Activated CD8-positive, alpha-beta memory T cell treated with anti-CD3 and anti-CD28 coated beads, Interleukin-2, amount 50 U/mL, for 48 hours (primary cell): Measurements from ENCODE around the gene GMPR2.
A peak's percentile ranks its signal among the peaks of the same experiment; 100 is the strongest.
"Not testable (repeated sequence)": the region's sequence is repeated elsewhere in the genome, so short reads cannot be mapped to it uniquely, and the experiment has no call there.

Source experiments
- DNase-seq: peaks from one replicate; pipeline ENCODE4 v3.0.0-alpha.2; 2020

The GMPR2 gene

DNA sequence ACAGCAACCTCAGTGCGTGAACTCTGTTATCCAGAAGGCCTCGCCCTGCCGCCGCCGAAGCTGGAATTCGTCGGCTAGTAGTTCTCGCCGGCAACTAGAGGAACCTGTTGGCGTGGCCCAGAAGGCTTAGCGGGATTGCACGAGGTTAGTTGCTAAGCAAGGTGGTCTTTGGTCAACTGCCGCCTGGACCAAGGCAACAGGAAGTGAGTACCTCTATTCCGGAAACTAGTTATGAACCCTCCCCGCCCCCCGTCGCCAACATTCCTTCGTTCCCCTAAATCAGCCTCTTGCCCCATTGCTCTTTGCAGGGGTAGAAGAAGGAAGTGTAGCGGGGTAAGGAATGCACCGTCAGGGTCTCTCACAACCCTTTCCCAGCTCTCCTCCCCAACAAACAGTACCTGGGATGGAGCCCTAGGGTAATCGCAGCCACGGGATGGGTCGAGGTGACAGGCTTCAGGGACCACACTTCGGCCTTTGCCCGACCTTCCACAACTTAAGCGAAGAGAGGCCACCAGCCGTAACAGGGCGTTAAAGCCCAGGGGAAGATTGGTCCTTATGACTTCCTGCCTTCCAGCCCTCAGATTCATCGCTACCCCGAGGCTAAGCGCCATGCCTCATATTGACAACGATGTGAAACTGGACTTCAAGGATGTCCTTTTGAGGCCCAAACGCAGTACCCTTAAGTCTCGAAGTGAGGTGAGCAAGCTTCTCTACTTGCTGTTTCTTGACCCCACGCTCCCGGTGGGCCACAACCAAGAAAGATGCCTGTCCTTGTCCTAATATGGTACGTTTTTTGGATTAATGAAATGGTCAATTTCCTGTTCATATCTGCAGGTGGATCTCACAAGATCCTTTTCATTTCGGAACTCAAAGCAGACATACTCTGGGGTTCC, at the start of gene GMPR2:
TSS of gene GMPR2 (plus strand) at position 285 of the 893 bp plus-strand sequence. CDS start at position 610, 325 bp downstream.
- no peak for DNase-seq

DNA sequence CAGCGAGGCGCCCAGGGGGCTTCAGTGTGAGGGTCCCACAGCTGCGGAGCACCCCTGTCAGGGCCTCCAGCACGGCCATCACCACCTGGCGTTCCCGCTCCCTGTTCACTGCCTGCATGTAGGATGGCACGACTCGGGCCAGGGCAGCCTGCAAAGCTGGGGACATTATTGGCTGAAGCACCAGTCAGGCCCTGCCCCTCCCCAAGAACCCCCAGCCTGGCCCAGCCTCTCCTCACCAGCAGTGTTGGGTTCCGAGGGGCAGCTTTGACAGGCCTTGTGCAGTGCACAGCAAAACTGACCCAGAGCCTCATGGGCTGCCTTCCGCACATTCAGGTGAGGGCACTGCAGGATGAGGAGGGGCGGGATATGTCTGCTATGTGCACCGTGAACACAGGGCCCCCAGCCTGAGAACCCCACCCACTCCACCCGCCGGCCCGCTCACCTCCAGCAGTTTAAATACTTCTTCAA, 49.7 kb upstream of the GMPR2 start:
- DNase-seq, result no peak

DNA sequence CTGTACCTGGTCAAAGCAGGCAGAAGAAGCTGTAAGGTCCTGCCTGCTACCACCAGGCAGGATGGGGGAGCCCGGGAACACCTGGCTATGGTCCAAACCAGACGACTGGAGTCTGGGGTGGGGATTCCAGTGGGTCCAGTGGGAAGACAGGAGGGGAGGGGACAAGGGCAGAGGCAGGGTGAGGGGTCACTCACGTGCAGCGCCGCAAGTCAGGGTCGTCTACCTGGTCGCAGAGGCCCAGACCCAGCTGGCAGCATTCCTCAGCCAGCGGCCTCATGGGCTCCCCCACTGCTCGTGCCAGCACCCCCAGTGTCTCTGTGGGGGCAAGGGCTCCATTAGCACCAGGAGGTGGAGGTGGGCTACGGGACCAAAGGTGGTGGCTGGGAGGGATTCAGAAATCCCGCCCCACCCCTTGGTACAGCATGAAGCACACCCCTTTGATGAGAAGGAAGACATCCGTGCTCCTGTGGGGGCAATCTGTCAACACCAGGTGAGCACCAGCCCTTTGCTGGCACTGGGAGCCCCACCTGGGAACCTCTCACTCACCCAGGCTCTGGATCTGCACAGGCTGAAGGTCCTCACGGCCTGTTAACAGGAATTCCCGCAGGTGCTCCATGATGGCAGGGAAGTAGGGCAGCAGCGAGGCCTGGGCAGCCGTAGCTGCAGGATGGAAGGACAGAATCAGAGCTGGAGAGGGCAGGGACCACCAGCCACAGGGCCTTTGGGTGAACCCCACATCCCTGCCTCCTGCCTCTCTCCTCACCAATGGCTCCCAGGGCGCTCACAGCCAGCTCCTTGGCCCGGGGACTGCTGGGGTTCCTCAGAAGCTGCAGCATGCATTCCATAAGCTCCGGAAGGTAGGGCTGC, 48.4 kb upstream of the GMPR2 start:
- DNase-seq, result no peak

DNA sequence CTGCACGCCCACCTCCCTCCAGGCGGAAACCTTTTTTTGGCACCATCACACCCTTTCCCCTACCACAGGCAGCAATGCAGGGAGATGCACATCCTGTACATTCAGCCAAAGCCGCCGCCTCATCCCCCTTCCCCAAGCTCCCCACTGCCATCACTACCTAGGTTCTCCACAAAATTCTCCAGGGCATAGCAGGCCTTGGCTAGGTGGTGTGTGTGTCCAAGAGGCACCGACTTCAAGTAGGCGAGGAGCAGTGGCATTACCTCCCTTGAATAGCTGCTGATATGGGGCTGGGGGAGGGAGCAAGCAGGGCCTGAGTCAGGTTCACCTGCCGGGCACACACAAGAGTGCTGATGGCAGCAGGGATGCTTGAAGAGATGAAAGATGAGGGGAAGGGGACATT, 47.7 kb upstream of the GMPR2 start:
- DNase-seq, result no peak

DNA sequence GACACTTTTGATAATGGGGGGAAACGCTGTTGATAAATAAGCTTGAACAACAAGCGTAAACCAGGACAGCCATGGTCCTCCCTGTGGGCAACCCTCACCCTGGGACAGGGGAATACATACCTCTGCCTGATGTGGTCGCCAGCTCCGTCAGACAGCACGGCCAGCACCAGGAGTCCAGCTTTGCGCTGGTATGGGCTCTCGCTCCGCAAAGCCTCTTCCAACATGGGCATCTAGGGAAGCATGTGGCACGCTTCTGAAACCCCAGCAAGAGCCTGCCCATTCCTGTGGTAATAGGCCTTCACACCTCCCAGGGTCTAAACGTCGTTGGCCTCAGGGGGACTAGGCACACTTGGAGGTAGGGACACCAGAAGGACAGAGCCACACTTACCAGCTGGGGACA, 47.0 kb upstream of the GMPR2 start:
- no peak for DNase-seq

DNA sequence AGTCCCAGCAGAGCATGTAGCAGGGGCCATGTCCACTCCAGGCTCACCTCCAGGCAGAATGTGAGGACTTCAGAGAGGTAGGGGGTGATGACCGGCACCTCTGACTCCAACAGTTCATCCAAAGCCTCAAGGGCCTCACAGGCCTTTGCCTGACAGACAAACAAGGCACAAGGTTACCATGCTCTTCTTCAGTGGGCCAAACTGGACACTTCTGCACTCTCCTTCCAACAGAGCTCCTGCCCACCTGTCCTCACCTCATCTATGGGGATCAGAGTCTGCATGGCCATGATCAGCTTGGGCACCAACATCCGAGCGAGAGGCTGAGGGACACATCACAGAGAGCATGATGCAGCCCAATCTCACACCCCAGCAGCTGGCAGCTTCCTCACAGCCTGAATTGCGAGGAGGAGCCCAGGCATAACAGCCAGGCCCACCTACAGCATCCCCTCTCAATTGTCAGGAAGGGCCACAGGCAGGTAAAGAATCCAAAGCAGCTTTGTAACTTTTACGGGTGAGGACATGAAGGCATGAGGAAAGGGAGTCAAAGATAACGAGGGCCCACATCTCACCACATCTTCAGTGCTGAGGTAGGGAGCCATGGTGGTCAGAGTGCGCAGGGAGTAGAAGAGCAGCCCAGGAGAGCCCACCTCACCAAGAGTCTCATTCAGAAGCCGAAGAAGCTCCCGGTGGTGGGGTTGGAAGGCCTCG, 45.7 kb upstream of the GMPR2 start:
- no peak for DNase-seq

DNA sequence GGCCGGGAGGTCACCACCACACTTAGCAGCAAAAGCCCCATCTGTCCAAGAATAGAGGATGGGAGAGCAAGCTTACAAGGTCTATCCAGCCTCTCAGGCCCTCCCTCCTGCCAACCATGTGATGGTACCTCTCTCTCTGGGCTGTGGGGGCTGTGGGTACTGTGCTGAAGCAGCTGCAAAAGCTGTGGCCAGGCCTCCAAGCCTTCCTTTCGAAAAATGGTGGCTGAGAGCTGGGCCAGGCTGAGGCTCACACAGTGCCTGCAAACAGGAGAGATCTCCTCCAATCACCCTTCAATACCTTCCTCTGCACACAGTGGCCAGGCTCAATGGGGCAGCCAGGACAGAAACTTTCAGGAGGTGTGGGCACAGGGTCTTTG, 45.2 kb upstream of the GMPR2 start:
- no peak for DNase-seq

DNA sequence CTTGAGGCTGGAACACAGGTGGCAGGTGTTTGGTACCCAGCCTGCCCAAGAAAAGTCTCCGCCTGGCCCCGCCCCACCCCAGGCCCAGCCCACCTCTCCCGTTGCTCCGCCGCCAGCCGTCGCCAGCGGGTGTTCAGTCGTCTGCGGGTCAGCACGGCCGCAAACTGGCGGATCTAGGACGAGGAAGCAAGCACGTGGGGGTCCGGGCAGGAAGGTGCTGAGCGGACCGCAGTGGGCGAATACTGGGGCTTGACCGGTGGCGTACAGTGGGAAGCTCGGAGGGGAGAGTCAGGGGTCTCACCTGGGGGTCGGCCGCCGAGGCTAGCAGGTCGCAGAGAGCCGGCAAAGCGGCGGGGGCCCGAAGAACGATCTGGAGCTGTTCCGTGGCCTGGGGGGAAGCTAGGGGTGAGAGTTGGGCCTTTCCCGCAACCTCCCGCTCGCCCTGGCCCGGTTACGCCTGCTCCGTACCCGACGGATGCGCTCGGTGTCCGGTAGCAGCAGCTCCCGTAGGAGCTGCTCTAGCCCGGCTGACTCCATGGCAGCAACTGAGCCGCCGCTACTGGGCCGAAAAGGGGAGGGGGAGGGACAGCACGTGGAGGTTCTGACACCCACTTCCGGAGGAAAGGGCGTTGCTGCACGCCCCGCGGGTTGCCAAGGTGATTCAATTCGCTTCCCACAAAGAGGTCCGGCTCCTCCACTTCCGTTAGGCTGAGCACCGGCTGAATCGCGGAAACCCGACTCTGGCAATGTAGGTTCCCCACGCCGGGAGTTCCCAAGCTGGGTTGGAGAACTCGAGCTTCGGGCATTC, 44.3 kb upstream of the GMPR2 start, which contains the start of gene IPO4:
TSS of gene IPO4 (minus strand) at position 566 of the 808 bp plus-strand sequence. CDS start at position 537, 29 bp downstream.
- DNase-seq, result peak; percentile 95

DNA sequence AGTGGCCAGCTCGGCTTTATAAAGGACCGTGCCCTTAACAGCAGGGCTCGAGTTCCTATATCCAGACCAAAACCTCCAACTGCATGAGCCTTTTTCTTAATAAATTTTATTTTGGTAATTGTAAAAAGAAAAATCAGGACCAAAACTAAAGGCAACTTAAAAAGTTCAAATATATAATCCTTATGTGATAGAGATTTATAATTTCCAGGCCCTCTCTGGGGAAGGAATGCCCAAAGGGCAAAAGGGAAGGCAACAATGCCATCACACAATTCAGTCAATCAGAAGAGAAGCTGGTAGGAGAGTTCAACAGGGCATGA, 43.7 kb upstream of the GMPR2 start:
- no peak for DNase-seq

DNA sequence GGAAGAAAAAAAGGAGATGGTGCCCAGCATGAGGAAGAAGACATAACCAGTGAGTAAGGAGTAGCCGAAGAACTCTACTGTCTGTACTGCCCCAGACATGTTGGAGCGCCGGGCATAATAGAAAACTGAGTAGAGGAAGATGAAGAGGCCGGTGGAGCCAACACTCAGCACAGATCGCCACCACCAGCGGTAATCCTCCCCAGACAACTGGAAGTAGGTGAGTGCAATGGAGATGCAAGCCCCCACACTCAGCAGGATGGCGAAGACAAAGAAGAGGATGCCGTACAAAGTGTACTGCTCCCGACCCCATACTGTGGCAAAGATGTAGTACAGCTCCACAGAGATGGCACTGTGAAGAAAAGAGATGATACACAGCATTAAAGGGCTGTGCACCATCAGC, 43.3 kb upstream of the GMPR2 start:
- DNase-seq, result no peak

DNA sequence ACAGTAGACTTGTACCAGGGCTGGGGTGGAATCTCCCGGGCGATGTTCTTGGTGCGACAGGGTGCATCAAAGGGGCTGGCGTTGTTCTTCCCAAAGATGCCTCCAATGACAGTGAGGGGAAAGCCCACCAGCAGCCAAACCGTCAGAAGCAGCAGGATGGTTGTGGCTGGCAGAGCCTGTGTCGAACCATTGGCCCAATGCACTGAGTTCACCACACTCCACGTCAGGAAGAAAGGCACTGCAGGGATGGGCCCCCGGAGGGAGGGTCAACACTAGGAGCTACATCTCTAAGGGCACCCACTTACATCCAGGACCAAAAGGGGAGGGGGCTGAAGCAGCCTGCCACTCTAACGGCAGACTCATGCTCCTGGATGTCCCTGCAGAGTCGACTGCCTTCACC, 42.3 kb upstream of the GMPR2 start:
- no peak for DNase-seq

DNA sequence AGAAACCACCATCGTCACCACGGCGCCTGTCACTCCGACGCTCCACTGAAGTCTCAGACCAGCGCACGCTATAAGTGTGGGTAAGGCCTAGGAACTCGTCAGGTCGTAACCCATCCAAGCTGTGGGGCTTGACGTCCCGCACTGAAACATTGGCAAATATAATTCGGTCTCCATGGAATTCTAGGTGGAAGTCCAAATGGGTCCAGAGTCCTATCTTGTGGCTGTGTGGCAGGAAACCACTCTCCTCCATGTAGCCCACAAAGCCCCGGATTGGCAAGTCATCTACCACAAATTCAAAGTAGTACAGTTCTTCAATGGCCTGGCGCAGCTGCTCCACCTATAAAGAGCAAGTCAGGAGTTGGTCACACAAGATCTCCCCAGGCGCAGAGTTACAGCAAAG, 39.8 kb upstream of the GMPR2 start:
- no peak for DNase-seq

DNA sequence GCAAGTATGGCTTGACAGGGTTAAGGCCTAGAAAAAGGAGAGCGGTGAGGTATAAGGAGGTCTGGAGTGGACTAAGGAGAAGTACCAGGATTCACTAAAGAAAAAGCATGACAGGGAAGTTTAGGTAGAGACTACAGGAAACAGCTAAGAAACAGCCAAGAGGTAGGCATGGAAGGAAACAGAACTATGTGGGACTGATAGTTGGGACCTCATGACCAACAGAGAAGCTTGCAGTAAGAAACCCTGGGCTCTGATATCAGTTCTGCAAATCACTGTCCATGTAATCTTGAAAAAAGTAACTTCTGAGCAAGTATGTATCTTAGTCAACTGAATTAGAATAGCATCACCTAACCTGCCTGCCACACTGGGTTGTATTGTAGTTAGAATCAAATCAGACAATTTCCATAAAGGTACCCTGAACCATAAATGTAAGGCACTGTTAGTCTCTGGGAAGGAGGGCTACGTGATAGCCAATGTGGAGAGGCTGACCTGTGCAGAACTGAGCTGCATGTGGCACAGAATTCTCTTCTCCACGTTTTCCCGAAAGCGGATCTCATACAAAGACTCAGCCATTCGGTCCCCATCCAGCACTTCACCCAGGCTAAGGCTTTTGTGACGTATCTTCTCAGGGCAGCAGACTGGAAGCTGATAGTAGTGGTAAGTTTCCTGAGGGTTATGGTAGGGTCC, 38.4 kb upstream of the GMPR2 start:
- no peak for DNase-seq

DNA sequence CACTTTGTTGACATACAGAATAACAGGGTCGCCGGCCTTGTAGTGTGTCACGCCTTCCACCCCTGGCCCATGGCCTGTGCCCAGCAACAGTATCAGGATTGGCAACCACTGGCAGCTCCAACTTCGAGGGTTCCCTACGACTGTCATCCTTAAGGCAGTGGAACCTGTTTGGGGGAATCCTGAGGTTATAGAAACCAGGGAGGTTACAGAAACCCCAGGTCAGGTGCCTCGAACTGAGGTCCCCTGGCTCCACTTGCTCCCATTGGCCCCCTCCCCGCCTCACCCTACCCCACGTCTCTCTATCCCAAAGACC, 37.9 kb upstream of the GMPR2 start:
- DNase-seq, result no peak

DNA sequence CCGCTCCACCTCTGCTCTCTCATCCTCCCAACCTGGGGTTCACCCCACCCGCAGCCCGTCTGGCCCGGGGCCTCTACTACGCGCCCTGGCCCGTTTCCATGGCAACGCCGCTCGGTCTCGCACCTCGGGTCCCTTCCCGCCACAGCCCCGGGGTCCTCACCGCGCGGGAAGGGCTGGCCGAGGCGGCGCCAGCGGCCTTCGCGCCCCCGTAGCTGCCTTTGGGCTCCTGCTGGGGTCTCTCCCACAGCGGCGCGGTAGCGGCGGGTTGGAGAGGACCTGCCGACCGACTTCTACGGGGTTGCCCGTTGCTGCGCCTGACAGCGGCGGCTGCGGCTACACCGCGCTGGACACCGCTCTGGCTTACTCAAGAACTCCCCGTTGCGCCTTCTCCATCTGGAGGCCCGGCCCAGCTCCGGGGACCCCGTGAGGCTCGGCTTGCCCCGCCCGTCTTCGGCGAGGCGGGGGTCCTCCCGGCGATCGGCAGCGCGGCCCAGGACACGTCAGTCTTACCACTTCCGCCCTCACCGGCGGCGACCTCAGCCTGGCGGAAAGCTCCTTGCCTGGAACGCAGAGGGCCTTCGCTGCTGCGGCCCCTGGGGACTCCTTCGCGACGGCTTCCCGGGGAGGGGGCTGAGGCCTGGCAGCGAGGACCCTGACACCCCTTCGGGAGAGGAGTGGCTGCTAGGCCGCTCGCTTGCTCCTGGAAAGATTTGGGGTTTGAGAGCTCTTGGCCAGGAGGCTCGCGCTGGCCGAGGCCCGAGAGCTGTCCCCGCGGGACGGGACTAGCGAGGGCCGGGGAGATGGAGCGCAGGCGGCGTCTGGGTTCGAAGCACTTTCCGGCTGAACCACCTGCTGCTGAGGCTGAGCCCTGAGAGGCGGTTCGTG, 37.3 kb upstream of the GMPR2 start, which contains the start of gene TM9SF1:
TSS of gene TM9SF1 (minus strand) at position 256 of the 885 bp plus-strand sequence. CDS start 422 bp downstream, outside the sequence.
- DNase-seq, result peak; percentile 93

DNA sequence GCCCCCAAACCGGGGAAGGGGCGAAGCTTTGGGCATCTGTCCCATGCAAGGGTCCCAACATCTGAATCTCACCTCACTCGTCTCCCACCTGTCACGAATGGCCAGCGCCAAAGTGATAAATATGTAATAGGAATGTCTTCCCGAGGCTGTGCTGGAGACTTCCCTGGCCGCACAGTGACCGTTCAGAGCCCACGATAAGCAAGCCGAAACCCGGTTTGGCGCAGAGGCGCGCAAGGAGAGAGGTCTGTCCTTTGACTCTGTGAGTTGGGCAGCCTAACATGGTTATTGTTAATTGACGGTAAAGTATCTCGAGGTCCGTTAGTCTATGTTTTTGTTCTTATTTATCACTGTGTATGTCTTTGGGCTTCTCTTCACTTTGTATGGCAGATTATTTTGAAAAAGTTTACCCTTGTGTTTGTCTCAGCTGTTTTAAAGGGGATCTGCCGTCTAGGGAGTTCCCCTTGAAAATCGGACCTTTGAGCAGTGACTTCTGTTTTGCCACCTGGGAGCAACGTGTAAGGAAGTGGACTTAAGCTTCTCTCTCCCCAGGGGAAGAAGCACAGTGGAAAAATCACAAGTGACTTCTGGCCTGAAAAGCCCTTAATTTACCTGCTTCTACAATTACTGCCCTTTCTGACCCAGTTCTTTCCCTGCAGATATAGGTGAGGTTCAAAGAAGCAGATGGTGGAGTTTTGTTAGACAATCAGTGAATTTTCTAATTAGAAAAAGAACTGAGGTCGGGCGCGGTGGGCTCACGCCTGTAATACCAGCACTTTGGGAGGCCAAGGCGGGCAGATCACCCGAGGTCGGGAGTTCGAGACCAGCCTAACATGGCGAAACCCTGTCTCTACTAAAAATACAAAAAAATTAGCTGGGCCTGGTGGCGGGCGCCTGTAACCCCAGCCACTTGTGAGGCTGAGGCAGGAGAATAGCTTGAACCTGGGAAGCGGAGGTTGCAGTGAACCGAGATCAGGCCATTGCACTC, 36.4 kb upstream of the GMPR2 start:
- no peak for DNase-seq

DNA sequence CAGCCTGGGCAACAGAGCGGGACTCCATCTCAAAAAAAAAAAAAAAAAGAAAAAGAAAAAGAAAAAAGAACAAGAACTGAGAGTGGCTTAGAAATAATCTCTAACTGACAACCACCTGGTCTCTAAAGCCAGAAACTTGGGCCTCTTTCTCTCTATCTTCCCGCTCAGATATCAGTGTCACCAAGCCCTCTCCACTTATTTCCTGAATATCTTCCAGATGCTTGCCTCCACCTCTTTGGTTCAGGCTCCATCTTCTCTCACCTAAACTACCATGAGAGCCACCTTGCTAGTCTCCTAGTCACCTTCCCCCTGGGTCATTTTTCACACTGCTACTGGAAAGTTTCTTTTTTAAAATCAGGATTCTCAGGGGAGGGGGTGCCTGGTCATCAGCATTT, 35.7 kb upstream of the GMPR2 start:
- DNase-seq, result no peak

DNA sequence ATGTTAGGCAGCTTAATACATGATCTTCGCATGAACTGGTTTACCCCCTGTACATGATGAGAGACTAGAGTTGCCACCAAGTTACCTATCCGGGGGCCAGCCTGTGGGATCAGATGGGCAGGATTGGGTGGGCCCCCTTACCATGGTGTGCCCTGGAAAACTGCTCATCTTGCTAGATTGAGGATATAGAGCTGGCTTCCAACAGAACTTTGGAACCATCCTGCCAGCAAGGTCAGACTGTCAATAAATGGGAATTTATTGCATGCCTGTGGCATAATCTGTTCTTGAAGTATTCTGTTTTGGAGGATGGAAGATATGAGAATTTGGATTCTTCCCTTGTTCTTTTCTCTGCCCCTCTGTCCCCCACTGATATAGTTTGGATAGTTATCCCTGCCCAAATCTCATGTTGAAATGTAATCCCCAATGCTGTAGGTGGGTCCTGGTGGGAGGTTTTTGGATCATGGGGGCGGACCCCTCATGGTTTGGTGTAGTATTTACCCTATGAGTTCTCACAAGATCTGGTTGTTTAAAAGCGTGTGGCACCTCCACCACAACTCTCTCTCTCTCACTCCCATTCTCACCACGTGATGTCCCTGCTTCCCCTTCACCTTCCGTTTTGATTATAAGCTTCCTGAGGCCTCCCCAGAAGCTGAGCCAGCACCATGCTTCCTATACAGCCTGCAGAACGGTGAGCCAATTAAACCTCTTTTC, 33.8 kb upstream of the GMPR2 start:
- DNase-seq, result no peak

DNA sequence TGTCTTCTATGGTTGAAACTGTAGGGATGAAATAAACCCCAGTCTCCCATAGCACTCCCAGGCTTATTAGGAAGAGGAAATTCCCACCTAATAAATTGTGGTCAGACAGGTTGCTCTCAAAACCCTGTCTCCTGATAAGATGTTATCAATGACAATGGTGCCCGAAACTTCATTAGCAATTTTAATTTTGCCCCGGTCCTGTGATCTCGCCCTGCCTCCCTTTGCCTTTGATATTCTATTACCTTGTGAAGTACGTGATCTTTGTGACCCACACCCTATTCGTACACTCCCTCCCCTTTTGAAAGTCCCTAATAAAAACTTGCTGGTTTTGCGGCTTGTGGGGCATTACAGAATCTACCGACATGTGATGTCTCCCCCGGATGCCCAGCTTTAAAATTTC, 30.2 kb upstream of the GMPR2 start:
- not testable (repeated sequence) for DNase-seq
